NCI-H146 treated with DMSO at 0.1 percent for 48 hours (cell line): ENCODE measurements around the gene LRRC28.

Source experiments
- DNase-seq: peaks from one replicate; lab custom pipeline; 2025; ENCODE audit not compliant: unreplicated experiment; lab: John Stamatoyannopoulos, UW

LRRC28 gene

GRCh38 chr15:99249270-99249841 is 1.9 kb upstream of the LRRC28 start, which contains the start of gene TTC23:
Gene TTC23, minus strand, starts transcription at chr15:99249581. Its CDS starts 20,869 bp downstream, at chr15:99228712.
- no peak for DNase-seq

DNA sequence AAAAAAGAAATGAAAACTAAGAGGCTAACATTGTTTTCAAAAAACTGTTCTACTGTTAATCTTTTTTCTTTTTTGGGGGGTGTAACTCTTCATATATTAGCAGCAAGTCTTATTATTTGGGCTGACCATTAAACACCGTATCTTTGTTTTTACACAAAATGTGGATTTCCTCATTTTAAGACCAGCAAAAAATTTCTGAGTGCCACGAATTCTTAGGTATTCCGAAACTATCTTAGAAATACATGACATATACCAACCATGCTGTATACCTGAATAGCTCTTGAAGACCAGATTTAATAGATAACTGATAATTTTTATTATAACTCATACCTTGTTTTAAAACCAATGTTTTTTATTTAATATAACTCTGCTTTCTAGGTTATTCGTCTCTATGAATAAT is 1.3 kb upstream of the LRRC28 start:
- DNase-seq, result no peak

- no peak for DNase-seq
Observed at GRCh38 chr15:99250494-99250856, 806 bp upstream of the LRRC28 start.

DNA sequence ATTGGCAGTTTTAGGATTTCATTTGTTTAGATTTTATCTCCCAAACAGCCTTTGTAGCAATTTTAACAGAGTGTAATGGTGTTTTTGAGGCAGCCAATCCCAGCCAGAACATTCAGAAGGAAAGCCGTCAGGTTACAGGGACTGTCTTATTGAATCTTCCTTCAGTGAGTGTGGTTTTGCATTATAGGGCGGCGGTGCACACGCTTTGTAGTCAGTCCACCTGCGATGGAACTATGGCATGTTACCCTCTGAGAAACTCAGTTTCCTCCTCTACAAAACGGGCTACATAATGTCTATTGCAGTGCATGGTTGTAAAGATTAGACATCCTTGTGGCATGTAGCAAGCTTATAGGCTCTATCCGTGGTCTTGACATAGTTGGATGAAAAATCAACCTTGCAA is 1.0 kb downstream of the LRRC28 start:
- no peak for DNase-seq

GRCh38 chr15:99253381-99254090 is 2.3 kb downstream of the LRRC28 start:
- DNase-seq, result no peak

- DNase-seq, result no peak
Observed at GRCh38 chr15:99257107-99257750, 5.9 kb downstream of the LRRC28 start.

- no peak for DNase-seq
Observed at GRCh38 chr15:99264125-99264524, 12.8 kb downstream of the LRRC28 start.

GRCh38 chr15:99265541-99266070 is 14.3 kb downstream of the LRRC28 start:
- no peak for DNase-seq

- no peak for DNase-seq
Observed at GRCh38 chr15:99267957-99268356, 16.7 kb downstream of the LRRC28 start.

GRCh38 chr15:99268431-99268830 is 17.1 kb downstream of the LRRC28 start:
- DNase-seq, result no peak

DNA sequence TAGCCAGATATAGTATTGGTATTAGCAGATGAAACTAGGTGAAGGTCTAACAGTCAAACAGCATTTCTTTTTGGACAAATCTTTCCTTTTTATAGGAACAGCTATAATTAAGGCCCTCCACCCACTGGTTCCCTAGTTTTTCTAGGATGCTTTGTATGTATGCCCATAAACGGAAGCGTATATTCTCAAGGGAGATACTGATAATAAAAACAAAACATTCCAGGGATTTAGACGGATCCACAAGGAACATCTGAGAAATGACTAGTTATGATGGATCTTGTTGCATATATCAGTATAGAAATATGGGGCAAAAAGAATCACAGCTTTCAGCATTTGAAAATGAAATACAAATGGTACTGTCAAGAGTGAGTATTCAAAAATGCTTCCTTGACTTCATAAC is 22.5 kb downstream of the LRRC28 start:
- DNase-seq, result no peak

- DNase-seq, result no peak
Observed at GRCh38 chr15:99275061-99275460, 23.8 kb downstream of the LRRC28 start.

- no peak for DNase-seq
Observed at GRCh38 chr15:99275525-99276128, 24.3 kb downstream of the LRRC28 start.

- DNase-seq, result no peak
Observed at GRCh38 chr15:99279290-99279689, 28.0 kb downstream of the LRRC28 start.

DNA sequence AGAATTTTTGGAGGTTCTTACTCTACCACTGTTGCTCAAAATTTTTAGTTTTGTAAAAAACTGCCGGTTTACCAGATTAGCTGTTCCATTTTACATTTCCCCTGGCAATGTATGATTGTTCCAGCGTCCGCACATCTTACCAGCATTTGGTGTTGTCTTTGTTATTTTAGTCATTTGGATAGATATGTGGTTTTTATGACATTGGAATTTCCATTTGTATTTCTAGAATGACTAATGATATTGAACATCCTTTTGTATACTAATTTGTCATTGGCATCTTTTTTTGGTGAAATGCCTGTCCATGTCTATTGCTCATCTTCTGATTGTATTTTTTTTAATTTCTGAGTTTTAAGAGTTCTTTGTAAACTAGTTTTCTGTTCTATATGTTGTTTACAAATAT is 28.5 kb downstream of the LRRC28 start:
- no peak for DNase-seq

DNA sequence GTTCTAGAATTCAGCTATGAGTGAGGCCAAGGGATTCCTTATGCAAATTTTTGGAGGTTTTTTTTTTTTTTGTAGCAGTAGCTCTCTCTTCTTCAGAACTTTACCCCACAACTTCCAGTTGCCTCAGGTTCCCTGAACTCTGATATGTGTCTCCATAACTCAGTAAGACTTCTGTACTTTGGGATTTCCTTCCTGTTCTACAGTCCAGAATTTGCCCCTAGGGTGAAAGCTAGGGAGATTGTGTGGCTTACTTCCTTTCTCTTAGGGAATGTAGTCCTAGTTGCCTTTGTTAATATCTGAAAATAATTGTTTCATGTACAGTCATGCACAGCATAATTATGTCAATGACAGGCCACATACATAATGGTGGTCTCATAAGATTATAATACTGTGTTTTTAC is 30.8 kb downstream of the LRRC28 start:
- DNase-seq, result no peak

DNA sequence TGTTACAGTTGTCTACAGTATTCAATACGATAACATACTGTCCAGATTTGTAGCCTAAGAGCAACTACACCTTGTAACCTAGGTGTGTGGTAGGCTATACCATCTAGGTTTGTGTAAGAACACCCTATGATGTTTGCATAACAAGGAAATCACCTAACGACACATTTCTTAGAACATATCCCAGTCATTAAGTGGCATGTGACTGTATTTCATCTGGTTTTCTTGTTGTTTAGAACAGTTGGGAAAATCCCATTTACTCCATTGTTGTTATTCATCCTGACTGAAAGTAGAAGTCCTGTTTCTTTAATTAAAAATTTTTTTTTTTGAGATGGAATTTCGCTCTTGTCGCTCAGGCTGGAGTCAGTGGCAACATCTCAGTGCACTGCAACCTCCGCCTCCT is 31.3 kb downstream of the LRRC28 start:
- DNase-seq, result no peak

DNA sequence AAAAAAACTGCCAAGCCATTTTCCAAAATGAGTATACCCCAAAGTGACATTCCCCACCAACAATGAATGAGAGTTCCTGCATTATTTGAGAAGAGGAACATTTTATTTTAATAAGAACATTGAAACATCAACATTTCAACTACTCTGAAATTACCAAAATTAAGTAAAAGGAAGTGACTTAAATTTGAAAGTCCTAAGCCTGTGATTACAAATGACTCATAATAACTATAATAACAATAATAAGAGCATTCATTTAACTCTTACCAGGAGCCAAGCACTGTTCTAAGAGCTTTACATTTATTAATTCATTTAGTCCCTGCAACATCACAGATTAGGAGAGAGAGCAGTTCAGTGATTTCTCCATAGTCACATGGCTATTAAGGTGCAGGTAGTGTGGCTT is 32.4 kb downstream of the LRRC28 start:
- no peak for DNase-seq

DNA sequence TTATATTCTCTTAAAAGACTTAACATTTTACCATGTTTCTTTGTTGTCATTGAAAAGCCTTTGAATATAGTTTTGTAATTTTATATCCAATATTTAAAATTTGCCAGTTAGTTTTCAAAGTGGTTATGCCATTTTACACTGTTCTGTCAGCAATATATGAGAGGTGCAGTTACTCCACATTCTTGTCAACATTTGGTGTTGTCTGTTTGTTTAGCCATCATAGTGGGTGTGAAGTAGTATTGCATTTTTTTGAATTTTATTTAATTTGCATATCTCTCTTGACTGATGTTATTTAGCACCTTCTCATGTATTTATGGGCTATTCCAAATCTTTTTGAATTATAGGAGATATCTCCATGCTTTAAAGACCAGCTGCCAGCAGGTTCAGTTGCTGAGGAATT is 40.4 kb downstream of the LRRC28 start:
- DNase-seq, result no peak

DNA sequence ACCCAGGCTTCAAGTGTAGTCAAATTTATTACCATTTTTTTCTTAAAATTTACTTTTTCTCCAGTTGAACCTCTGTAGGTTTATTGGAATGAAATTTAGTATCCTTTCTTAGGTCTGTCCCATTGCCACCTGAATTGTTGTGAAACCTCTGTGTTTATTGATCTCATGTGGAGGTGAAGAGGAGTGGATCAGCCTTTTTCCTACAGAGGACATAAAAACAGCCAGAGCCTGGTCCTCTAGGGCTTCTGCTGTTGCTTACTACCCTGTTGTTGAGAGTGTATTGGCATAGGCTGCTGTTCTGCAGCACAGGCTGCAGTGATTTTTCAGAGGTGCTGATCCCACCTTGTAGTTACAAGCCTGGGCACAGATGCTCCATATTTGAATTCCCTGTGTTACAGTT is 44.6 kb downstream of the LRRC28 start:
- DNase-seq, result no peak

- DNase-seq, result no peak
Observed at GRCh38 chr15:99296386-99296785, 45.1 kb downstream of the LRRC28 start.

- no peak for DNase-seq
Observed at GRCh38 chr15:99303907-99304306, 52.6 kb downstream of the LRRC28 start.
